Mesenchymal stem cell (in vitro differentiated cells and primary cell): ENCODE measurements around the gene GTF2F1.

Source experiments
- DNase-seq: peaks from one replicate; pipeline ENCODE4 v3.0.0-alpha.2; 2013
- H2AFZ ChIP-seq: one replicate; pipeline ENCODE4 v1.6.1; 2013; ENCODE audit warnings: low read depth, mild to moderate bottlenecking, control low read depth, inconsistent platforms, low read length, moderate library complexity
- H2AK5ac ChIP-seq: 2 replicates; pipeline ENCODE4 v1.6.1; 2013; ENCODE audit warnings: low read length, moderate library complexity, mild to moderate bottlenecking, inconsistent platforms; ENCODE audit not compliant: severe bottlenecking
- H2BK120ac ChIP-seq: one replicate; pipeline ENCODE4 v1.6.1; 2013; ENCODE audit warnings: low read depth, mild to moderate bottlenecking, inconsistent platforms, low read length, moderate library complexity
- H2BK12ac ChIP-seq, 2 experiments: one replicate each; pipeline ENCODE4 v1.6.1; 2013; ENCODE audit warnings: inconsistent platforms in 2 of 2, low read length in 2 of 2, mild to moderate bottlenecking in 2 of 2, moderate library complexity in 2 of 2, control low read depth in 1 of 2
- H2BK15ac ChIP-seq: one replicate; pipeline ENCODE4 v1.6.1; 2013; ENCODE audit warnings: mild to moderate bottlenecking, low read depth, inconsistent platforms; ENCODE audit not compliant: poor library complexity, severe bottlenecking
- H2BK5ac ChIP-seq: 2 replicates; pipeline ENCODE4 v1.6.1; 2013; ENCODE audit warnings: low read depth, mild to moderate bottlenecking, low read length, control low read depth, inconsistent platforms; ENCODE audit not compliant: poor library complexity, severe bottlenecking
- H3K14ac ChIP-seq, 2 experiments: one replicate each; pipeline ENCODE4 v1.6.1; 2013; ENCODE audit warnings: inconsistent platforms in 2 of 2, low read length in 2 of 2, control low read depth in 1 of 2, mild to moderate bottlenecking in 1 of 2, moderate library complexity in 1 of 2
- H3K18ac ChIP-seq, 2 experiments: one replicate each; pipeline ENCODE4 v1.6.1; 2013; ENCODE audit warnings: inconsistent platforms in 2 of 2, low read length in 2 of 2, control low read depth in 1 of 2, low read depth in 1 of 2, mild to moderate bottlenecking in 1 of 2
- H3K23ac ChIP-seq, 2 experiments: one replicate each; pipeline ENCODE4 v1.6.1; 2013; ENCODE audit warnings: inconsistent platforms in 2 of 2, low read length in 2 of 2, mild to moderate bottlenecking in 2 of 2, moderate library complexity in 2 of 2, control low read depth in 1 of 2
- H3K27ac ChIP-seq: 2 replicates; pipeline ENCODE4 v1.5.1; 2013; ENCODE audit warnings: mild to moderate bottlenecking, moderate library complexity, low read length, control low read depth, inconsistent platforms; ENCODE audit not compliant: poor library complexity, severe bottlenecking
- H3K27me3 ChIP-seq, 2 experiments: 2 replicates each; pipeline versions ENCODE4 v1.6.1 to v1.7.0; 2013; ENCODE audit warnings: low read length in 2 of 2, mild to moderate bottlenecking in 2 of 2, moderate library complexity in 2 of 2, control low read depth in 1 of 2, inconsistent platforms in 1 of 2; ENCODE audit not compliant: control insufficient read depth in 1 of 2, insufficient read depth in 1 of 2
- H3K36me3 ChIP-seq, 2 experiments: 2 replicates each; pipeline versions ENCODE4 v1.6.1 to v1.7.0; 2013; ENCODE audit warnings: low read length in 2 of 2, control low read depth in 1 of 2, inconsistent platforms in 1 of 2, low read depth in 1 of 2, mild to moderate bottlenecking in 1 of 2; ENCODE audit not compliant: insufficient read depth in 2 of 2, control insufficient read depth in 1 of 2
- H3K4ac ChIP-seq, 2 experiments: one replicate each; pipeline ENCODE4 v1.6.1; 2013; ENCODE audit warnings: inconsistent platforms in 2 of 2, low read length in 2 of 2, mild to moderate bottlenecking in 2 of 2, moderate library complexity in 2 of 2, control low read depth in 1 of 2, low read depth in 1 of 2
- H3K4me1 ChIP-seq: 2 replicates; pipeline ENCODE4 v1.6.1; 2013; ENCODE audit warnings: low read depth, low read length, control low read depth; ENCODE audit not compliant: control insufficient read depth, insufficient read depth
- H3K4me2 ChIP-seq: 2 replicates; pipeline ENCODE4 v1.6.1; 2013; ENCODE audit warnings: low read length, mild to moderate bottlenecking, inconsistent platforms; ENCODE audit not compliant: poor library complexity, severe bottlenecking
- H3K4me3 ChIP-seq, 2 experiments: 2 replicates each; pipeline versions ENCODE4 v1.5.1 to v1.7.0; 2013; ENCODE audit warnings: low read length in 2 of 2, mild to moderate bottlenecking in 2 of 2, control low read depth in 1 of 2, low read depth in 1 of 2; ENCODE audit not compliant: insufficient read depth in 1 of 2
- H3K79me1 ChIP-seq: replicated peaks from 2 replicates; pipeline ENCODE4 v1.6.1; 2013; ENCODE audit warnings: mild to moderate bottlenecking, control low read depth, low read length, inconsistent platforms; ENCODE audit not compliant: poor library complexity, severe bottlenecking
- H3K9ac ChIP-seq: 2 replicates; pipeline ENCODE4 v1.7.0; 2013; ENCODE audit warnings: mild to moderate bottlenecking, low read length, moderate library complexity
- H3K9me3 ChIP-seq: 2 replicates; pipeline ENCODE4 v1.7.0; 2013; ENCODE audit warnings: mild to moderate bottlenecking, low read length; ENCODE audit not compliant: control insufficient read depth
- H4K8ac ChIP-seq: one replicate; pipeline ENCODE4 v1.6.1; 2013; ENCODE audit warnings: inconsistent platforms, mild to moderate bottlenecking, low read length, moderate library complexity
- H4K91ac ChIP-seq: one replicate; pipeline ENCODE4 v1.6.1; 2013; ENCODE audit warnings: mild to moderate bottlenecking, low read length, inconsistent platforms
- WGBS: methylation state at CpG from one replicate; pipeline ENCODE4 v1.1.7; 2013; ENCODE audit warnings: mixed read lengths; 5-methylcytosine and 5-hydroxymethylcytosine counted together

The GTF2F1 gene

DNA sequence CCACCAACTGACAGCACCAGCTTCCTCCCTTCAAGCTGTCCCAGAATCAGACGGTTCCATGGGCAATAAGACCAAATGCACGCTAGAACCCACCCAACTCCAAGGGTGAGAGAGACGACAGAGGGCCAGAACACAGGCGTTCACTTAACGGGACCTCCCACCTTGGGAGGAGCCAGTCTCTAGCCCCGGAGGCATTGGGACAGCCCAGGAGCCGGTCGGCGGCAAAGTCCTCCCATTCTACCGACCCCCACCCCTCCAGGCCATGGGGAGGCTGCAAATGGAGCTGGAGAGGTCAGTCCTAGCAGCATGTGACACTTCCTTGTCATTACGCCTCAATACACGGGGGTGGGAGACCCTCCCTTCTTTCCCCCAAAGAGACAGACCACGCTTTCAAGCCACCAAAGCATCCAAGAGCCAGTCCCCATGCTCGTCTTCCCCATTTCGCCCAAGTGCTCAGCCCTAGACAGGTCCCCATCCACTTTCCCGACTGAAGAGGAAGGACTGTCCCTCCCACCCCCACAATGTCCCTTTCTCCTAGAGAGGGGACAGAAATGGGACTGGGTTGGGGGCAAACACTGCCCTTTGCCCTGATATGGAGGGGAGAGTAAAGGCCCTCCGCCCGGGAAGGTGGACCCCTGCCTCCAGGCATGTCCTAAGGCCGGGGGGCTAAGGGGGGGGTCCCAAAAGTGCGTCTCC lies 30.7 kb upstream of the GTF2F1 start:
- WGBS = 1% methylated on average over 16 of the region's 20 CpGs
- peaks cover 7% of the 10 kb centered on the region for H3K79me1 ChIP-seq
- peak; percentile 83 for DNase-seq
- no peak overlapping the region for H2AK5ac ChIP-seq
- peak overlapping the region in 1 of 2 experiments; percentile 45 for H3K14ac ChIP-seq
- H3K4me1 ChIP-seq = peaks cover 21% of the 10 kb centered on the region
- H2BK120ac ChIP-seq = no peak overlapping the region
- no peak overlapping the region for H2BK5ac ChIP-seq
- H2BK12ac ChIP-seq = no peak overlapping the region
- H3K9ac ChIP-seq = peak overlapping the region; percentile 96
- no peaks in the 10 kb centered on the region for H3K27me3 ChIP-seq
- no peak overlapping the region for H4K8ac ChIP-seq
- H3K9me3 ChIP-seq = no peaks in the 10 kb centered on the region
- peak overlapping the region; percentile 49 to 74 for H3K18ac ChIP-seq
- H3K4me2 ChIP-seq = peak overlapping the region; percentile 75
- H4K91ac ChIP-seq = no peak overlapping the region
- no peak overlapping the region for H2BK15ac ChIP-seq
- H3K23ac ChIP-seq = peak overlapping the region in 1 of 2 experiments; percentile 36
- H3K27ac ChIP-seq = peak overlapping the region; percentile 55
- no peak overlapping the region for H2AFZ ChIP-seq
- H3K4me3 ChIP-seq = peak overlapping the region; percentile 83 to 95
- peaks cover 36% of the 10 kb centered on the region in 2 experiments for H3K36me3 ChIP-seq
- peak overlapping the region; percentile 13 to 54 for H3K4ac ChIP-seq

DNA sequence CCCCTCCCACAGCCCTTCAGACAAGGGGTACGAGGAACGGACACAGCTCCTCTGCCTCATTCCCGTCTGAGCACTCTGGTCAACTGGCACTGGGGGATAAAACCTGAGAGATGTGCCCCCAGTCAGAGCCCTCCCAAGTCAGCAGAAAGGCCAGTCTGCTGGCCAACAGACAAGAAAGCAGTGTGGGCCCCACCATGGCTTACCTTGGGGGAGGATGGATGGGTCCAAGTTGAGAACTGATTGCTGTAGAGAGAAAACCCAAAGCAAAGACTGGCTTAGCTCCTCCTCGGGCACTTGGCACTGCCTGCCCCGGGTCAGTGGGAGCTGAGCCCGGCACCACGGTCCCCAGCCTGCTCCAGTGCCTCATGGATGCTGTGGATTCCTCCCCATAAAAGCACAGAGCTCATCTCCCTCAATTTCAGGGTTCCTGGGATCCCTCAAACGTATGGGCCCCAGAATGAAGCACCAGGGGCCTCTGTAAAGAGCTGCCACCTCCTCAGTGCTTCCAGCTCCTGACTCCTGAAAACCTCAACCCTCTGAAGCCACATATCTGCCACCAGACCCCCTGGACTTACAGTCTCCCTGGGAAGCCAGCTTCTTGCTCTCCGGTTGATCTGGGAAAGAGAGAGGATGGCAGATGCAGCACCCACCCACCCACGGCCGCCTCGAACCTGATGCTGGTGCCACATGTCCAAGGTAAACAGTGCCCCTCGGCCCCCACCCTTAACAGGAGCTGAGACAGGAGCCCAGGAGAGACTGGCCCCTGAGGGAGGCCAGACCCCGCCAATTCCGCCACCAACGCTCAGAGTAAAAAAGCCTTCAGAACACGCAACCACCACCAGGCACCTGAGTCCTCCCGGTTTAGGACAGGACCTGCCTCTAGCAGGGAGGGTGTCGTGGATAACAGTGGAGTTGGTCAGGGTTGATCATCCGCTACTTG lies 28.4 kb upstream of the GTF2F1 start:
- Histone ChIP-seq H3K4ac (no peak overlapping the region), H3K4me2 (no peak overlapping the region), H2BK5ac (no peak overlapping the region), H2AK5ac (no peak overlapping the region), H3K36me3 (peaks cover 59 to 60% of the 10 kb centered on the region in 2 experiments), H2AFZ (no peak overlapping the region), H3K14ac (no peak overlapping the region), H3K27ac (no peak overlapping the region), H3K4me3 (no peak overlapping the region), H2BK120ac (no peak overlapping the region), H4K91ac (no peak overlapping the region), H3K9me3 (no peaks in the 10 kb centered on the region), H3K79me1 (peaks cover 24% of the 10 kb centered on the region), H3K23ac (peak overlapping the region in 1 of 2 experiments; percentile 34), H3K27me3 (no peaks in the 10 kb centered on the region), H2BK15ac (no peak overlapping the region), H4K8ac (no peak overlapping the region), H3K4me1 (peaks cover 20% of the 10 kb centered on the region), H3K9ac (peak overlapping the region; percentile 96), H3K18ac (no peak overlapping the region), H2BK12ac (no peak overlapping the region)
- 94% methylated on average over 20 of the region's 20 CpGs for WGBS
- no peak for DNase-seq

DNA sequence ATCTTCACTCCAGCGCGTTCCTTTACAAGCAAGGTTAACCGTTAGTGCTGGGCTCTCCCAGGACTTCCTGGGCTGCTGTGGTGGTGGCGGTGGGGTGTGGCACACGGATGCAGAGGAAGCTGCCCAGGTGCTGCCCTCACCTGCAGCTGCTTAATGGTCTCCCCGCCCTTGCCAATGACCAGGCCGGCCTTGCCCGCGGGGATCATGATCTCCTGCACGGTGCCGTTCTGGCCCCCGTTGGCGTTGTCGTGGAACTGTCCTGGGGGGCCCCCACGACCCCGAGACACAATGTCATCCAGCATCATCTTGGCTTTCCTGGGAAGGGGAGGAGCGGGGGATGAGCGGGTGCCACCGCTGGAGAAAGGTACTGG lies 25.6 kb upstream of the GTF2F1 start:
- H3K14ac ChIP-seq = no peak overlapping the region
- H2BK15ac ChIP-seq = no peak overlapping the region
- peaks cover 80 to 85% of the 10 kb centered on the region in 2 experiments for H3K36me3 ChIP-seq
- H3K79me1 ChIP-seq = peaks cover 37% of the 10 kb centered on the region
- no peaks in the 10 kb centered on the region for H3K27me3 ChIP-seq
- no peaks in the 10 kb centered on the region for H3K9me3 ChIP-seq
- no peak overlapping the region for H2BK120ac ChIP-seq
- no peak overlapping the region for H3K23ac ChIP-seq
- peaks cover 17% of the 10 kb centered on the region for H3K4me1 ChIP-seq
- no peak overlapping the region for H3K27ac ChIP-seq
- no peak overlapping the region for H3K4me3 ChIP-seq
- H3K18ac ChIP-seq = no peak overlapping the region
- no peak overlapping the region for H2BK5ac ChIP-seq
- no peak overlapping the region for H4K8ac ChIP-seq
- no peak overlapping the region for H3K4ac ChIP-seq
- no peak overlapping the region for H3K4me2 ChIP-seq
- H4K91ac ChIP-seq = no peak overlapping the region
- H3K9ac ChIP-seq = no peak overlapping the region
- no peak overlapping the region for H2AK5ac ChIP-seq
- no peak for DNase-seq
- H2BK12ac ChIP-seq = no peak overlapping the region
- H2AFZ ChIP-seq = no peak overlapping the region
- 97% methylated on average over 19 of the region's 19 CpGs for WGBS
